ENCODE results near the gene CEP19.

The CEP19 gene

DNA sequence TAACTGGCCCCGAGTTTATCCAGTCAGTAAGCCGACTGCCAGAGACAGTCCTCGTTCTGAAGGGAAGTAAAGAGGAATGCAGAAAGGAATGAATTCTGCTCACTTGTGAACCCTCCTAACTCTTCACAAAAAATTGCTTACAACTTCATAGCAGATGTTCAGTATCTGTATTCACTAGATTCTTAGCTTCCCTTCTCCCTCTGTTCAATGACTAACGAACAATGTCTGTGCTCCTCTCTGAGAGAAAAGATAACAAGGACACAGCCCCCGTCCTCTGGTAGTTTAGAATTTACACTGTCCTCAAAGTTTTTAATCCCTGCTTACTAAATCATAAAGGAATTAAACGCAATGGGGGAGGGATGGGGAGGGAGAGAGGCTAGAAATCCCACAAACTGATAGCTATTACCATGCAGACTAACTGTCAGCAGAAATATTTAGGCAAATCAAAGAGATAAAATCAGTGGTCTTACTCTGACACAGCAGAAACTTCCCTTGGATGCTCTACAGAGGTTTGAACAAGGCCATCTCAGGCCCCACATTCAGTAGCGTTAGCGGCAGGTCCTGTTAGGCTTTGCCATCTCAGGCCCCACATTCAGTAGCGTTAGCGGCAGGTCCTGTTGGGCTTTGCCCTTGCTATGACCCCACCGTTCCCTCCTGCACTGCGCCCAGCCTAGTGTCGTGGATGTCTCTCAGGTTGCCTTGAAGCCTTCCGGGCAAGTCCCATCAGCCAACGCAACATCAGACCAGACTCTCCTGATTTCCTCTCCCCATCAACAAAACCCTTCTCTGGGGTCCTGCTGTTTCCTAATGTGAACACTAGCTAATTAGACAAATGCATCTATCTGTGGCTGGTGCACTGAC lies 49.1 kb downstream of the CEP19 start:
- no peak for DNase-seq

DNA sequence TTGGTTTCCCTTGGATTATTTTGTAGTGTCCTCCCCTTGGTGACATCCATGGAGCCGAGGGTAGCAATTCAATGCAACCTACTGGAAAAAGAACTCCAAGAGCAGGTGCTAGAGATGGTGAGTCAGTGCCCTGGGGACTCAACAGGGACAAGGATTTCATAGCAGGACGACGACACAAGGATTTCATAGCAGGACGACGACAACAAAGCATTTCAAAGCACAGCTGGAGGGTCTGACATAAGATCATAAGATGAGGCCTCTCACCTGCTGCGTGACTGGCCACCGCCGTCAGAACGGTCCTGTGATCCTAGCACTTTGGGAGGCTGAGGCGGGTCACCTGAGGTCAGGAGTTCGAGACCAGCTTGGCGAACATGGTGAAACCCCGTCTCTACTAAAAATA lies 50.0 kb downstream of the CEP19 start:
- no peak for DNase-seq

DNA sequence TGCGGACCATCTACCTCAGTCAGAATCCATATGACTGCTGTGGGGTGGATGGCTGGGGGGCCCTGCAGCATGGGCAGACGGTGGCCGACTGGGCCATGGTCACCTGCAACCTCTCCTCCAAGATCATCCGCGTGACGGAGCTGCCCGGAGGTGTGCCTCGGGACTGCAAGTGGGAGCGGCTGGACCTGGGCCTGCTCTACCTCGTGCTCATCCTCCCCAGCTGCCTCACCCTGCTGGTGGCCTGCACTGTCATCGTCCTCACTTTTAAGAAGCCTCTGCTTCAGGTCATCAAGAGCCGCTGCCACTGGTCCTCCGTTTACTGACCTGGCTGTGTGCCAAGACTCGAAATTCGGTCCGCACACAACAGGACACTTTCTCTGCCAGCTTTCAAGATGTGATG lies 50.6 kb downstream of the CEP19 start:
- no peak for DNase-seq

DNA sequence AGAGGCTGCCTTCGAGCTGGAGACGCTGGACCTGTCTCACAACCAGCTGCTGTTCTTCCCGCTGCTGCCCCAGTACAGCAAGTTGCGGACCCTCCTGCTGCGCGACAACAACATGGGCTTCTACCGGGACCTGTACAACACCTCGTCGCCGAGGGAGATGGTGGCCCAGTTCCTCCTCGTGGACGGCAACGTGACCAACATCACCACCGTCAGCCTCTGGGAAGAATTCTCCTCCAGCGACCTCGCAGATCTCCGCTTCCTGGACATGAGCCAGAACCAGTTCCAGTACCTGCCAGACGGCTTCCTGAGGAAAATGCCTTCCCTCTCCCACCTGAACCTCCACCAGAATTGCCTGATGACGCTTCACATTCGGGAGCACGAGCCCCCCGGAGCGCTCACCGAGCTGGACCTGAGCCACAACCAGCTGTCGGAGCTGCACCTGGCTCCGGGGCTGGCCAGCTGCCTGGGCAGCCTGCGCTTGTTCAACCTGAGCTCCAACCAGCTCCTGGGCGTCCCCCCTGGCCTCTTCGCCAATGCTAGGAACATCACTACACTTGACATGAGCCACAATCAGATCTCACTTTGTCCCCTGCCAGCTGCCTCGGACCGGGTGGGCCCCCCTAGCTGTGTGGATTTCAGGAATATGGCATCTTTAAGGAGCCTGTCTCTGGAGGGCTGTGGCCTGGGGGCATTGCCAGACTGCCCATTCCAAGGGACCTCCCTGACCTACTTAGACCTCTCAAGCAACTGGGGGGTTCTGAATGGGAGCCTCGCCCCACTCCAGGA lies 51.5 kb downstream of the CEP19 start:
- DNase-seq: no peak

DNA sequence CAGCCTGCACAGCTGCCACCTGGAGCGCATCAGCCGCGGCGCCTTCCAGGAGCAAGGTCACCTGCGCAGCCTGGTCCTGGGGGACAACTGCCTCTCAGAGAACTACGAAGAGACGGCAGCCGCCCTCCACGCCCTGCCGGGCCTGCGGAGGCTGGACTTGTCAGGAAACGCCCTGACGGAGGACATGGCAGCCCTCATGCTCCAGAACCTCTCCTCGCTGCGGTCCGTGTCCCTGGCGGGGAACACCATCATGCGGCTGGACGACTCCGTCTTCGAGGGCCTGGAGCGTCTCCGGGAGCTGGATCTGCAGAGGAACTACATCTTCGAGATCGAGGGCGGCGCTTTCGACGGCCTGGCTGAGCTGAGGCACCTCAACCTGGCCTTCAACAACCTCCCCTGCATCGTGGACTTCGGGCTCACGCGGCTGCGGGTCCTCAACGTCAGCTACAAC lies 52.1 kb downstream of the CEP19 start:
- no peak for DNase-seq
